Measurements from ENCODE around the gene RETN. TPM values are rescaled to one million over a fixed set of nuclear protein-coding genes. Genes with fewer than 3 reads are reported as not detected.

RETN gene
- total RNA-seq, 3 donors from 2014 or later = not detected

- DNase-seq (ENCODE audit: low spot score in 2 of 2) = peak; percentile 85 to 92
- Histone ChIP-seq H3K9me3 (no peaks in the 10 kb centered on the region), H3K27me3 (no peaks in the 10 kb centered on the region), H3K4me1 (no peaks in the 10 kb centered on the region), H3K4me3 (peak overlapping the region in 2 of 3 donors; percentile 17 to 45), H3K27ac (peak overlapping the region in 1 of 2 donors; percentile 49), H3K36me3 (no peaks in the 10 kb centered on the region)
- intact Hi-C loops (cut with DNase I; ENCODE audit: low total_unique reads) = no loop called here
- peak; percentile 96 to 98 (median 98) for TF ChIP-seq CTCF (IDR thresholded peaks at IDR 0.05)
- TF ChIP-seq POLR2A (IDR thresholded peaks at IDR 0.05) = no peak
- peak; percentile 49 to 59 (median 53) for TF ChIP-seq POLR2AphosphoS5 (IDR thresholded peaks at IDR 0.05)
Measured at GRCh38 chr19:7652061-7652641, 16.7 kb upstream of the RETN start.

GRCh38 chr19:7654401-7654800, 14.4 kb upstream of the RETN start:
- Histone ChIP-seq H3K9me3 (no peaks in the 10 kb centered on the region), H3K36me3 (no peaks in the 10 kb centered on the region), H3K4me3 (no peak overlapping the region), H3K27me3 (no peaks in the 10 kb centered on the region), H3K27ac (peak overlapping the region; percentile 36 to 61), H3K4me1 (no peaks in the 10 kb centered on the region)
- TF ChIP-seq CTCF (IDR thresholded peaks at IDR 0.05) (no peak), POLR2A (IDR thresholded peaks at IDR 0.05) (no peak), POLR2AphosphoS5 (IDR thresholded peaks at IDR 0.05) (no peak)
- intact Hi-C loops (cut with DNase I; ENCODE audit: low total_unique reads) = no loop called here
- DNase-seq (ENCODE audit: low spot score in 2 of 2) = no peak

GRCh38 chr19:7655581-7655980, 13.3 kb upstream of the RETN start:
- Histone ChIP-seq H3K27me3 (no peaks in the 10 kb centered on the region), H3K9me3 (no peaks in the 10 kb centered on the region), H3K36me3 (no peaks in the 10 kb centered on the region), H3K4me1 (no peaks in the 10 kb centered on the region), H3K27ac (no peak overlapping the region), H3K4me3 (no peak overlapping the region)
- intact Hi-C loops (cut with DNase I; ENCODE audit: low total_unique reads) = no loop called here
- no peak for DNase-seq (ENCODE audit: low spot score in 2 of 2)
- TF ChIP-seq CTCF (IDR thresholded peaks at IDR 0.05) = no peak
- TF ChIP-seq POLR2AphosphoS5 (IDR thresholded peaks at IDR 0.05) = no peak

GRCh38 chr19:7657131-7657751, 11.6 kb upstream of the RETN start:
- H3K36me3 ChIP-seq = no peaks in the 10 kb centered on the region
- H3K27me3 ChIP-seq = no peaks in the 10 kb centered on the region
- intact Hi-C loops (cut with DNase I; ENCODE audit: low total_unique reads) = loop anchor here (2.0 kb wide), 1 partner anchor 58 kb away; no protein-coding TSS in a partner anchor
- TF ChIP-seq POLR2AphosphoS5 (IDR thresholded peaks at IDR 0.05) (no peak), CTCF (IDR thresholded peaks at IDR 0.05) (no peak), POLR2A (IDR thresholded peaks at IDR 0.05) (no peak)
- no peaks in the 10 kb centered on the region for H3K4me1 ChIP-seq
- DNase-seq (ENCODE audit: low spot score in 2 of 2) = no peak
- H3K4me3 ChIP-seq = no peak overlapping the region
- no peak overlapping the region for H3K27ac ChIP-seq
- no peaks in the 10 kb centered on the region for H3K9me3 ChIP-seq

- Histone ChIP-seq H3K36me3 (no peaks in the 10 kb centered on the region), H3K4me3 (no peak overlapping the region), H3K9me3 (no peaks in the 10 kb centered on the region), H3K4me1 (no peaks in the 10 kb centered on the region), H3K27ac (no peak overlapping the region), H3K27me3 (no peaks in the 10 kb centered on the region)
- DNase-seq (ENCODE audit: low spot score in 2 of 2) = no peak
- intact Hi-C loops (cut with DNase I; ENCODE audit: low total_unique reads) = no loop called here
- TF ChIP-seq CTCF (IDR thresholded peaks at IDR 0.05) (no peak), POLR2AphosphoS5 (IDR thresholded peaks at IDR 0.05) (no peak), POLR2A (IDR thresholded peaks at IDR 0.05) (no peak)
Measured at GRCh38 chr19:7658219-7658686, 10.6 kb upstream of the RETN start.

Measured in breast epithelium (tissue), 4 donors.